GM18505 (cell line): ENCODE data around the gene ZNF892.
"Not testable (repeated sequence)": the region's sequence is repeated elsewhere in the genome, so short reads cannot be mapped to it uniquely, and the experiment has no call there.

Experiments
- ATAC-seq: cut with Tn5 transposase; IDR thresholded peaks from one replicate; pipeline ENCODE4 v1.9.1; 2021; ENCODE audit not compliant: unreplicated experiment
- POLR2A ChIP-seq: IDR thresholded peaks from 4 replicates; pipeline ENCODE4 v1.6.1; 2011; ENCODE audit warnings: borderline replicate concordance; ENCODE audit not compliant: insufficient read depth, insufficient read length; ENCODE audit errors: extremely low read depth

The ZNF892 gene

GRCh38 chr2:95203911-95204310 is 3.4 kb upstream of the ZNF892 start:
- no peak for ATAC-seq
- no peak for TF ChIP-seq POLR2A

DNA sequence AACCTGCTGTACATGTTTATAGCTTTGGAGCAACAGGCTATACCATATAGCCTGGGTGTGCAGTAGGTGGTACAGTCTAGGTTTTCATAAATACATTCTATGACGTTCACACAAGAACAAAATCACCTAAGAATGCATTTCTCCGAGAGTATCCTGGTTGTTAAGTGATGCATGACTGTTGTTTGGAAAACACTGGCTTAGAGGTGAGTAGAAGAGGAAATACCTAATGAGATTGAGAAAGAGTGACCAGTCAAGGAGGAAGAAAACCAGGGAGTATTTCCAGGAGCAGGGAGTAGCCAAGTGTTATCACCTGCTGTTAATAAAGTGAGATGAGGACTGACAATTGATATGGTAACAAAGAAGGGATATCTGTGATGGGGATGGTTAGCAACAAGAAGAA is 2.9 kb upstream of the ZNF892 start:
- TF ChIP-seq POLR2A = no peak
- no peak for ATAC-seq

DNA sequence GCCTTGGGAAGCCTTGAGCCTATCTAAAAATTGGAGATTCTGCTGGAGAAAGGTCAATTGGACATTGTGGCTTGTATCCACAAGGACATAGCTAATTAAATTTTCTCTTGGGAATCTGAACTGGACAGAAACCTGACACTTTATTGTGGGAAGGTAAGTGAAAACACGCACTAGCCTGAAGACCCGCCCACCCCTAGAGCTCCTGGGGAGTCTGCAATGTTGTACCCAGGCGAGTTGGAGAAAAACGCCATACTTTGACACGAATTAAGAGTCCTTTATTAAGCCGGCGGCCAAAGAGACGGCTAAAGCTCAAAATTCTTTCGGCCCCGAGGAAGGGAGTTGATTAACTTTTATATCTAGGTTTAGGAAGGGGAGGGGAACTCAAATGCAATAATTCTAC is 1.2 kb upstream of the ZNF892 start:
- ATAC-seq = no peak
- TF ChIP-seq POLR2A = no peak

DNA sequence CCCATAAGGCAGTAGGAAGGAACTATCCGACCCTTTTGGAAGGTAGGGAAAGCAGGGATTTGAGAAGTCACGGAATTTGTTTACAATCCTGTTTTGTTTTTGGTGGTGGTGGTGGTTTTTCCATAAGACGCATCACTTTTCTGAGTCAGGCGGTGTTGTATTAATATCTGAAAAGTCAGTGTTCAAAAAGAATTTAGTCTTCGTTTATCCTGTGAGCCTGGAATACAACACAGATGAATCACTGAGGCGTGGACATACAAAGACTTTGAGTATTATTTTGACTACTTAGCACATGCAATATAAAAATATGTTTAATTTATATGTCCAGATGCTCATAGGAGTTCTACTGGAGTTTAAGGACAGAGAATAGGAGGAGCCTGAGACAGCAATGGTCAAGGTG is 785 bp downstream of the ZNF892 start:
- no peak for TF ChIP-seq POLR2A
- no peak for ATAC-seq

- no peak for TF ChIP-seq POLR2A
- ATAC-seq = no peak
Measured at GRCh38 chr2:95215018-95215612, 7.8 kb downstream of the ZNF892 start.

DNA sequence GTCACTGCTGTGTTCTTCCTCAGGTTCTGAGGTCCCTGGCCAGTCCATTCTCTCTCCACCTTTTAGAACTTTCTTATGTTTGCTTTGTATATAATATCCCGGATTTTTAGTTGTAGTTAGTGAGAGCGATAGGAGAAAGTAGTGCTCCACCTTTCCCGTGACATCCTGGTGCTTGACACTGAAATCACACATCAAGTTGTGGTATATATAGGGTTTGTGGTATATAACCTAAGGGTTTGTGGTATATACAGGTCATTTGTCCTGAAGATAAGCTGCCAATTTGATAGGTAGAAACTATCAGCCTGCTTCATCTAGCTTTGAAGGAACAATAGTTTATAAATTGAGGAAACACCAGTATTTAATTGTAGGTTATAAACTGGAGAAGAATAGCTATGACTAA is 13.1 kb downstream of the ZNF892 start:
- no peak for ATAC-seq
- TF ChIP-seq POLR2A = no peak

DNA sequence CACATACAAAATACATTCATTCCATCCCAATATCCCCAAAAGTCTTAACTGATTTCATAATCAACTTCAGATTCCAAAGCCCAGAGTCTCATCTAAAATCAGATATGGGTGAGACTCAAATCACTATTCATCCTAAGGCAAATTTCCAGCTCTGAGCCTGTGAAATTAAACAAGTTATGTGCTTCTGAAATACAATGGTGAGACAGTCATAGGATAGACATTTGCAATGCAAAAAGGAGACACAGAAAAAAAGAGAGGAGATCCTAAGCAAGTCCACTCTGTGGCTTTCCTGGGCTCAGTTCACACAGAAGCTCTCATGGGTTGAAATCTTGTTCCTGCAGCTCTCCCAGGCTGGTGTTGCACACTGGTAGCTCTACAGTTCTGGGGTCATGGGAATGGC is 18.3 kb downstream of the ZNF892 start:
- no peak for ATAC-seq
- TF ChIP-seq POLR2A = no peak

DNA sequence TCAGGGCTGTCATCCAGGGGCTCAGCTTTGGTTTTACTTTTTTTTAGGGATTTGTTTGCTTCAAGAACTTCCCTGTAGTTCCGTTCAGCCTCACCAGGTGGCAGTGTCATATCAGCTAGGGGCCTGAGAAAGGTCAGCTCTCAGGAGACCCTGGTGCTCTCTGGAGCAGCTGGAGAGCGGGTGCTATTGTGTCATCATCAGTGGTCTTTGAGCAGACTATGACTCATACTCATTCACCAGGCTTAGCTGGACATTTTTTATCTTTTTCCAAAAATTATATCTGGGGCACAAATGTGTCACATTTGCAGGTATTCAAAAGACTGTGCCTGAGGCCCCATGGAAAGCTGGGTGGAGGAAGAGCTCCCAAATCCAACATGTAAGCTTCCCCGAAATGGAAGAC is 24.4 kb downstream of the ZNF892 start:
- no peak for TF ChIP-seq POLR2A
- no peak for ATAC-seq

DNA sequence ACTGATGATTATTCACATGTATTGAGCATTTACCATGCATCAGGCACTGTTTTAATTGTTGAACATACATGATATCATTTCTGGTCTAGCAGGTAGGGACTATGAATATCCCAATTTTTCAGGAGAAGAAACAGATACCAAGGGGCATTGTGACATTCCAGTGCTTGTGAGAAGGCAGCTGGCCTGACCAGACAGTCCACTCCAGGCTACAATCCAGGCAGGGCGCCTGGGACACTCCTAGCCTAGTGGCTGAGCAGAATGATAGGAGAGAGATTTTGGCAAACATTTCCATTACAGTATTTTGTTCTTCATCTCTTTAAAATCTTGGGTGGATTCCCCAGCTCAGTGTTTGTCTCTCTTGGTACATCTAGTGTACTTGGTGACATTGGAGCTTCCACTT is 24.9 kb downstream of the ZNF892 start:
- no peak for ATAC-seq
- no peak for TF ChIP-seq POLR2A

GRCh38 chr2:95234286-95234785 is 27.0 kb downstream of the ZNF892 start:
- ATAC-seq = no peak
- TF ChIP-seq POLR2A = no peak

GRCh38 chr2:95234816-95235215 is 27.5 kb downstream of the ZNF892 start:
- TF ChIP-seq POLR2A = no peak
- no peak for ATAC-seq

DNA sequence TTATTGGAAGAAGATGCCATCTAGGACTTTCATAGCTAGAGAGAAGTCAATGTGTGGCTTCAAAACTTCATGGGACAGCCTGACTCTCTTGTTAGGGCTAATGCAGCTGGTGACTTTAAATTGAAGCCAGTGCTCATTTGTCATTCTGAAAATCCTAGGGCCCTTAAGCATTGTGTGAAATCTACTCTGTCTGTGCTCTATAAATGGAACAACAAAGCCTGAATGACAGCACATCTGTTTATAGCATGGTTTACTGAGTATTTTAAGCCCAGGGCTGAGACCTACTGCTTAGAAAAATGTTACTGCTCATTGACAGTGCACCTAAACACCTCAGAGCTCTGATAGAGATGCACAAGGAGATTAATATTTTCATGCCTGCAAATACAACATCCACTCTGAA is 30.8 kb downstream of the ZNF892 start:
- no peak for ATAC-seq

DNA sequence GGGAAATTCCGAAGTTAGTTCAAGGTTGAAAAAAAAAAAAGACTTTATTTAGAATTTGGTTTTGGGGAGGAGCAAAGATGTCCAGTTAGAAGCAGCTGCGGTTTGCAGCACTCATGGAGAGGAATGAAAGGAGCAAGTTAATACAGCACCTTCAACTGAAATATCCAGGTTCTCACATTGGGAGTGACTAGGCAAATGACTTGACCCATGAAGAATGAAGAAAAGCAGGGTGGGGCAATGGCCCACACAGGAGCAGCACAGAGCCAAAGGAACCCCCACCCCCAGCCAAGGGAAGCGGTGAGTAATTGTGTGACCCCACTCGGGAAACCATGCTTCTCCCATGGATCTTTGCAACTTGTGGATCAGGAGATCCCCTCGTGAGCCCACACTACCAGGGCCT is 32.8 kb downstream of the ZNF892 start:
- no peak for TF ChIP-seq POLR2A
- ATAC-seq = no peak

More for the DNA sequence above, 30.8 kb downstream of the ZNF892 start:
- TF ChIP-seq POLR2A = no peak

DNA sequence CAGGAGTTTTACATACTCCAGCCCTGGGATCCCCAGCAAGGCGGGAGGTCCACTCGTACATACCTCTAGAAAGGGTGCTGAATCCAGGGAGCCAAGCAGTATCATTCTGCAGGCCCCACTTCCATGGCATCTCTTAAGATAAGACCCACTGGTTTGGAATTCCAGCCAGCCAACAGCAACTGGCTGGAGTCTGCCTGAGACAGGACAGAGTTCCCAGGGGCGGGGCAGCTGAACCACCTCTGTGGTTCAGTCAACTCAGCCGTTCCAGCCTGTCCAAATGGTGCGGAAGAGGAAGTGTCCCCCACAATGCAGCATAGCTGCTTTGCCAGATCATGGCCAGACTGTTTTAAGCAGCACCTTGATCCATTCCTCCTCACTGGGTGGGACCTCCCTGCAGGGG is 33.2 kb downstream of the ZNF892 start:
- no peak for TF ChIP-seq POLR2A
- no peak for ATAC-seq

GRCh38 chr2:95242084-95242483 is 34.8 kb downstream of the ZNF892 start:
- ATAC-seq = not testable (repeated sequence)
